Right lobe of liver (tissue), 4 donors: Measurements from ENCODE around the gene PHF14.

Experiments used
- CTCF ChIP-seq, 4 donors: fragments of 200-600 bp in 3 of 4; fragments of 450-650 bp in 1 of 4; IDR thresholded peaks; one replicate each; pipeline versions ENCODE4 v1.5.1 to v1.8.0; 2016 to 2022; ENCODE audit warnings: antibody characterized with exemption in 4 of 4, mild to moderate bottlenecking in 2 of 4
- POLR2A ChIP-seq: fragments of 450-650 bp; IDR thresholded peaks from one replicate; pipeline ENCODE4 v1.6.1; 2017; ENCODE audit warnings: antibody characterized with exemption, mild to moderate bottlenecking
- donor health status: DM: no; HTN: no; CAD: no.
- donor health status: DM: no; HTN: no; CAD: no.
- donor health status: DM: no; HTN: yes; CAD: no.

DNA sequence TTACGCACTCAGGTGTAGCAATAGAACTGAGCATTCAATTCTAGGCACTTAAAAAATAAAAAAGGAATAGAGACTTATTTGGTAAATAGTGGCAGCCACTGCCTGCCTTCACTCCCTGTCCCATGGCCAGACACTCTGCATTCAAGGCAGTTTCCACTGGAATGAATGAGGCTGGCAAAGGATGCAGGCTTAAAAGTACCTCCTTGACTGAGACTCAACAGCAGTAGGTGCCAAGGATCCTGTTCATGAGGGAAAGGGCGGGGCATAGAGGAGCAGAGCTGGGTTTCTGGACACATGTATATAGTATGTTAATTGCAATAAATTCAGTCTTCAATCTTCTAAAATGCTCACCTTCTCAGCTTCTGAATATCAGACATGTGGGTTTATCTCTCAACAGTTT lies 242.6 kb downstream of the PHF14 start:
- no peak for TF ChIP-seq CTCF (IDR thresholded peaks at IDR 0.05)
- TF ChIP-seq POLR2A = no peak
